IPS-18a (cell line): Measurements from ENCODE around the gene ITM2B.
"Not testable (repeated sequence)": the region's sequence is repeated elsewhere in the genome, so short reads cannot be mapped to it uniquely, and the experiment has no call there.

Source experiments
- H3K27ac ChIP-seq: one replicate; pipeline ENCODE4 v1.5.1; 2013; ENCODE audit warnings: low read length
- H3K27me3 ChIP-seq: one replicate; pipeline ENCODE4 v1.6.1; 2013; ENCODE audit warnings: mild to moderate bottlenecking, low read length; ENCODE audit not compliant: control insufficient read depth, insufficient read depth
- H3K36me3 ChIP-seq: one replicate; pipeline ENCODE4 v1.6.1; 2013; ENCODE audit warnings: low read depth, low read length; ENCODE audit not compliant: control insufficient read depth
- H3K4me1 ChIP-seq: one replicate; pipeline ENCODE4 v1.6.1; 2013; ENCODE audit warnings: low read depth, low read length; ENCODE audit not compliant: control insufficient read depth
- H3K4me3 ChIP-seq: one replicate; pipeline ENCODE4 v1.5.1; 2013; ENCODE audit warnings: low read length
- H3K9ac ChIP-seq: one replicate; pipeline ENCODE4 v1.6.1; 2013; ENCODE audit warnings: mild to moderate bottlenecking, low read length, moderate library complexity
- H3K9me3 ChIP-seq: one replicate; pipeline ENCODE4 v1.6.1; 2013; ENCODE audit warnings: low read depth, low read length; ENCODE audit not compliant: control insufficient read depth

Gene ITM2B

DNA sequence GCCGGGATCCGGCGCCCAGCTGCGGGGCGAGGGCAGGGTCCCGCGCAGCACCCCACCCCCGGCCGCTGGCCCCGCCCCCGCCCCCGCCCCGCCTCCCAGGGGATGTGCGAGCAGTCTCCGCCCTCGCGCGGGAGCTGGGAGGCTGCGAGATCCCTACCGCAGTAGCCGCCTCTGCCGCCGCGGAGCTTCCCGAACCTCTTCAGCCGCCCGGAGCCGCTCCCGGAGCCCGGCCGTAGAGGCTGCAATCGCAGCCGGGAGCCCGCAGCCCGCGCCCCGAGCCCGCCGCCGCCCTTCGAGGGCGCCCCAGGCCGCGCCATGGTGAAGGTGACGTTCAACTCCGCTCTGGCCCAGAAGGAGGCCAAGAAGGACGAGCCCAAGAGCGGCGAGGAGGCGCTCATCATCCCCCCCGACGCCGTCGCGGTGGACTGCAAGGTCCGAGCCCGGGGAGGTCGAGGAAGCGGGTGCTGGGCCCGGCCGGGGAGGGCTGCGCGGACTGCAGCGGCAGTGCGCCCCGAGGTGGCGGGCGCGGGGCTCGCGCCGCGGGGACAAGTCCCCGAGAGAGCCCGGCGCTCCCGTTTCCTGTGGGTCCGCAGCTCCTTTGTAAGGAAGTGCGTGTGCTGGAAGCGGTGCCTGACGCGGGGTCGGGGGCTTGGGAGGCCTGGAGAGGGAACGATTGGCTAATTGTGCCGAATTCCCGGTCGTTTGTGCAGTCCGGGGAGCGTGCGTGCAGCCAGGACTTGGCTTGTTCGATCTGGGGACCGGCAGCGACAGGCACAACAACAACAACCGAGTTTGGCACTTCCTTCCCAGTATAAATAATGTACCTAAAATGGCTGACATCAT is at the start of gene ITM2B:
TSS of gene ITM2B (plus strand) at position 161 of the 843 bp plus-strand sequence. CDS start at position 316, 155 bp downstream.
- H3K4me3 ChIP-seq, result peak within 1 kb of the TSS; percentile 84
- H3K36me3 ChIP-seq, result no peaks in the 10 kb centered on the region
- H3K9me3 ChIP-seq, result no peaks in the 10 kb centered on the region
- H3K4me1 ChIP-seq, result peaks cover 40% of the 10 kb centered on the region
- H3K9ac ChIP-seq, result peak within 1 kb of the TSS; percentile 87
- H3K27ac ChIP-seq, result no peak within 1 kb of the TSS
- H3K27me3 ChIP-seq, result peaks cover 18% of the 10 kb centered on the region

DNA sequence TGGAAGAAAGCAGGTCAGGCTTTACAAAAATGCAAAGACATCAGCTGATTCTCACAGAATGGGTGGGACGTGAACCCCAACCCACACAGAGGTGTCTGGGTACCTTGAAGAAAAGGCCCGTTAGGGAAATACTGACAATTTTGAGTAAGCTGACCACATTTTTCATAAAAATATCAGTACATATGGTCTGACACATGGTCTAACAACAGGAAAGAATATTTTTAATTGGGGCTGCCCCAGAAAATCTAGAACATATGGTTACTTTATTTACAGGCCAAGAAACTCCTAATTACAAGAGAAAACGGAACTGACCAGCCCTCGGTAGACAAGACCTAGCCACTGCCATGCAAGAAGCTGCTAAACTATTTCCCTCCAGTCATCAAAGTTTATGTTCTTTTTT is 48.7 kb upstream of the ITM2B start:
- no peak overlapping the region for H3K27ac ChIP-seq

GRCh38 chr13:48185018-48185417 is 48.0 kb upstream of the ITM2B start:
- no peak overlapping the region for H3K27ac ChIP-seq
- H3K9me3 ChIP-seq, result no peaks in the 10 kb centered on the region

More for the DNA sequence above, 48.7 kb upstream of the ITM2B start:
- Histone ChIP-seq H3K27me3 (no peaks in the 10 kb centered on the region), H3K4me1 (peaks cover 3% of the 10 kb centered on the region), H3K4me3 (no peak overlapping the region), H3K9me3 (no peaks in the 10 kb centered on the region), H3K9ac (no peak overlapping the region), H3K36me3 (no peaks in the 10 kb centered on the region)

GRCh38 chr13:48186722-48187121 is 46.3 kb upstream of the ITM2B start:
- no peak overlapping the region for H3K4me3 ChIP-seq
- no peaks in the 10 kb centered on the region for H3K27me3 ChIP-seq
- H3K27ac ChIP-seq, result no peak overlapping the region
- no peak overlapping the region for H3K9ac ChIP-seq
- peaks cover 3% of the 10 kb centered on the region for H3K4me1 ChIP-seq
- no peaks in the 10 kb centered on the region for H3K9me3 ChIP-seq
- H3K36me3 ChIP-seq, result no peaks in the 10 kb centered on the region

More at GRCh38 chr13:48185018-48185417, 48.0 kb upstream of the ITM2B start:
- no peak overlapping the region for H3K9ac ChIP-seq
- H3K4me1 ChIP-seq, result peaks cover 3% of the 10 kb centered on the region
- H3K27me3 ChIP-seq, result no peaks in the 10 kb centered on the region
- no peak overlapping the region for H3K4me3 ChIP-seq
- no peaks in the 10 kb centered on the region for H3K36me3 ChIP-seq

DNA sequence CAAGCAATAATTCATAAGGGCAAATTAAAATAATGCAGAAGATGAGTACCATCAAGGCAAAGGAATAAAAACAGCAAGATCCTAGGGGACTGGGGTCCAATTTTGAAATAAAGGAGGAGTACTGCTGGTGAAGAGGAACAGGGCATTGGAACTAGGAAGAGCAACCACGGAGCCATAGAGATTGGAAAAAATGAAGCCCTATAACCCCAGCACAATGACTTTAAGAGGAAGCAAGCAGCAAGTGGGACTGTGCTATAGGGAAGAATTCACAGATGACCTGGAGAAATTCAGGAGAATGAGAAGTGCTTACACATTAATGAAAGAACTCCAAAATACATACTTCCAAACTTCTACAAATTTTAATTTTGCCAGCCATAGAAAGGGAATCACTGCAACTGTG is 44.9 kb upstream of the ITM2B start:
- H3K9ac ChIP-seq, result no peak overlapping the region
- H3K4me3 ChIP-seq, result no peak overlapping the region
- no peaks in the 10 kb centered on the region for H3K36me3 ChIP-seq
- peaks cover 3% of the 10 kb centered on the region for H3K4me1 ChIP-seq
- H3K27ac ChIP-seq, result no peak overlapping the region
- no peaks in the 10 kb centered on the region for H3K27me3 ChIP-seq
- no peaks in the 10 kb centered on the region for H3K9me3 ChIP-seq

GRCh38 chr13:48188601-48189000 is 44.4 kb upstream of the ITM2B start:
- H3K9ac ChIP-seq, result no peak overlapping the region
- H3K36me3 ChIP-seq, result no peaks in the 10 kb centered on the region
- H3K9me3 ChIP-seq, result no peaks in the 10 kb centered on the region
- H3K4me3 ChIP-seq, result no peak overlapping the region
- peaks cover 3% of the 10 kb centered on the region for H3K4me1 ChIP-seq
- H3K27me3 ChIP-seq, result no peaks in the 10 kb centered on the region
- no peak overlapping the region for H3K27ac ChIP-seq

- no peaks in the 10 kb centered on the region for H3K36me3 ChIP-seq
- H3K9ac ChIP-seq, result no peak overlapping the region
- H3K4me1 ChIP-seq, result peaks cover 3% of the 10 kb centered on the region
- H3K27me3 ChIP-seq, result no peaks in the 10 kb centered on the region
- no peak overlapping the region for H3K27ac ChIP-seq
- H3K4me3 ChIP-seq, result no peak overlapping the region
- H3K9me3 ChIP-seq, result no peaks in the 10 kb centered on the region
These were observed 43.8 kb upstream of the ITM2B start for GRCh38 chr13:48189171-48189570.

DNA sequence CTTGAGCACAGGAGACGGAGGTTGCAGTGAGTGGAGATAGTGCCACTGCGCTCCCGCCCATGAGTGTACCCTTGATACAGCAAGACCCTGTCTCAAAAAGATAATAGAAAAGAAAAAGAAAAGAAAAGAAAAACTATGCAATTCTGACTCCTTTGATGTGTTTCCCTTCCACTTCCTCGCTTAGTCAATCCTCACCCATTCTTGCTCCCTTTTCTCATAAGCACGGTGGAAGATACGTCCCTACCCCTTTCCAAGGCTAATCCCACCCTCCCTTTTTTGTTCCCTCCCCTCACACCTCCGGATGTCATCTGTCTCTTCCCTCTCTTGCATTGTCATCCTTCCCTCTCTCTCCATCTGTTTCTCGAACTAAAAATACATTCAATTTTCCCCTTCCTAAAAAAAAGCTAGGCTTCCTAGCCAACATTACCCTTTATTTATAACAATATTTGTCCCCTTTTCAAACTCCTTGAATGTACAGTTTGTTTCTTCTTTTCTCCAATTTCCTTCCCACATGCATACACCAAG is 40.5 kb upstream of the ITM2B start:
- Histone ChIP-seq H3K27ac (no peak overlapping the region), H3K4me1 (no peaks in the 10 kb centered on the region), H3K9ac (no peak overlapping the region), H3K27me3 (no peaks in the 10 kb centered on the region), H3K4me3 (no peak overlapping the region), H3K36me3 (no peaks in the 10 kb centered on the region), H3K9me3 (no peaks in the 10 kb centered on the region)

- Histone ChIP-seq H3K27me3 (no peaks in the 10 kb centered on the region), H3K4me1 (no peaks in the 10 kb centered on the region), H3K9me3 (no peaks in the 10 kb centered on the region), H3K27ac (no peak overlapping the region), H3K9ac (no peak overlapping the region), H3K36me3 (no peaks in the 10 kb centered on the region), H3K4me3 (no peak overlapping the region)
These were observed 38.6 kb upstream of the ITM2B start for GRCh38 chr13:48194379-48194754.

GRCh38 chr13:48199404-48199946 is 33.5 kb upstream of the ITM2B start:
- no peak overlapping the region for H3K9ac ChIP-seq
- no peak overlapping the region for H3K27ac ChIP-seq

GRCh38 chr13:48201044-48201443 is 32.0 kb upstream of the ITM2B start:
- no peaks in the 10 kb centered on the region for H3K27me3 ChIP-seq
- H3K4me1 ChIP-seq, result no peaks in the 10 kb centered on the region
- no peak overlapping the region for H3K9ac ChIP-seq
- H3K27ac ChIP-seq, result no peak overlapping the region
- H3K9me3 ChIP-seq, result no peaks in the 10 kb centered on the region
- H3K36me3 ChIP-seq, result no peaks in the 10 kb centered on the region
- H3K4me3 ChIP-seq, result no peak overlapping the region

More at GRCh38 chr13:48199404-48199946, 33.5 kb upstream of the ITM2B start:
- Histone ChIP-seq H3K36me3 (no peaks in the 10 kb centered on the region), H3K27me3 (no peaks in the 10 kb centered on the region), H3K9me3 (no peaks in the 10 kb centered on the region), H3K4me1 (no peaks in the 10 kb centered on the region), H3K4me3 (no peak overlapping the region)

- H3K36me3 ChIP-seq, H3K27ac ChIP-seq, H3K27me3 ChIP-seq, H3K9me3 ChIP-seq, H3K4me1 ChIP-seq, H3K4me3 ChIP-seq, H3K9ac ChIP-seq: not testable (repeated sequence)
These were observed 25.8 kb upstream of the ITM2B start for GRCh38 chr13:48207207-48207606.
